Neuron (in vitro differentiated cells): ENCODE data around the gene IPPK.

Source experiments
- H2AFZ ChIP-seq: one replicate; pipeline ENCODE4 v1.6.1; 2013; ENCODE audit warnings: low read depth, mild to moderate bottlenecking, inconsistent platforms, low read length, moderate library complexity
- H3K27me3 ChIP-seq: one replicate; pipeline ENCODE4 v1.6.1; 2013; ENCODE audit warnings: low read length; ENCODE audit not compliant: insufficient read depth
- H3K36me3 ChIP-seq: one replicate; pipeline ENCODE4 v1.6.1; 2013; ENCODE audit warnings: low read length; ENCODE audit not compliant: insufficient read depth
- H3K4me1 ChIP-seq: one replicate; pipeline ENCODE4 v1.6.1; 2013; ENCODE audit warnings: low read length; ENCODE audit not compliant: insufficient read depth
- H3K4me3 ChIP-seq: 2 replicates; pipeline ENCODE4 v1.5.1; 2013; ENCODE audit warnings: mild to moderate bottlenecking, low read length, moderate library complexity
- H3K9me3 ChIP-seq: one replicate; pipeline ENCODE4 v1.6.1; 2013; ENCODE audit warnings: low read length

IPPK gene

DNA sequence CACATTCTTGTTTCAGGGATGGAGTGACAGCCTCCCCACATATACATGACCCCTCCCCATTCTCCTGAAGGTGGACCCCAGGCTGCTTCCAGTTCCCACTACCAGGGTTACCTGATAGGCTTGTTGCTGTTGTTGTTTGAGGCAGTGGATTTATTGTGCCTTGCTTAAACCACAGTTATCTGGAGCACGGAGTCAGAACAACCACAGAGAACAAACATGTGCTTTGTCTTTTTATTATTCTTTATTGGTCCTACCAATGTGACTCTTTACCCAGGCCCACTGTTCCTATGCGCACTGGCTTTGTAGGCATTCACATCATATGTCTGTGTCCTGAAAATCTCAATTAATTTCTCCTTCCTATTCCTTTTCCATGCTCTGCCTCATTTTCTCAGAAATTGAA lies 41.2 kb upstream of the IPPK start:
- Histone ChIP-seq H3K4me1 (no peaks in the 10 kb centered on the region), H3K9me3 (no peaks in the 10 kb centered on the region), H3K27me3 (no peaks in the 10 kb centered on the region), H2AFZ (no peak overlapping the region), H3K4me3 (no peak overlapping the region), H3K36me3 (peaks cover 57% of the 10 kb centered on the region)

DNA sequence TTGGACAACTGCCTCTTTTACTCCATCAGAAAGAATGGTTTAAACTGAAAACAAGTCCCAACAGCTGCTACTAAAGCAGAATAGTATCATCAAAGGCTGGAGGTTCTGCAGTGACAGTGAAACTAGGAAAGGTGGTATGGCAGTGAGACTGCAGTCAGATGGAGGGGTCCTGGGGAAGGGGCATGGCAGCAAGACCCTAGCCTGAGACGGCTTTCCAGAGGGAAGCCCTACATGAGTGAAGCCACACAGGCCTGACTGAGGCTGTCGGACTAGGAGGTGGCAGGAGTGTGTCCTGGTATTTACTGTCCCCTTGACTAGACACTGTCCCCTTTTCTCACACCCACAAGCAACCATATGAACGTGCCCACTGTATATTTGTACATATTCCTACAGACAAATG lies 40.4 kb upstream of the IPPK start:
- no peak overlapping the region for H3K4me3 ChIP-seq
- H3K36me3 ChIP-seq, result peaks cover 52% of the 10 kb centered on the region
- H3K27me3 ChIP-seq, result no peaks in the 10 kb centered on the region
- no peak overlapping the region for H2AFZ ChIP-seq
- H3K9me3 ChIP-seq, result no peaks in the 10 kb centered on the region
- H3K4me1 ChIP-seq, result no peaks in the 10 kb centered on the region

DNA sequence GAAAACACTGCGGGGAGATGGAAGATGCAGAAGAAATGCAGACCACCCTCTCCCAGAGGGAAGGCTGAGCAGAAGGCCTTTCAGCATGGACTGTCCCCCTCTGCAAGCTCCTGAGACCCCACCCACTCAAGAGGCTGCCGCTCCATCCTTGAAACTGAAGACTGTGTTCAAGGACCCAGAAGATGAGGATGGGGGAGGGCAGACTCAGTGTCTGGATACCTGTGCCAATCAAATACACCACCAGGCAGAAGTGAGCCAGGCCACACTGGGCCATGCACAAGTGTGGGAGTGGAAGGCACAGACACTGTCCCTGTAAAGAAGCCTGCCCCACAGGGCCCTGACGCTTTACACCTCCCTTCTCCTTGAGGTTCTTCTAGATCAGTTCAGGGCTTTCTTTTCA lies 40.0 kb upstream of the IPPK start:
- H2AFZ ChIP-seq, result no peak overlapping the region
- H3K9me3 ChIP-seq, result no peaks in the 10 kb centered on the region
- no peak overlapping the region for H3K4me3 ChIP-seq
- H3K4me1 ChIP-seq, result no peaks in the 10 kb centered on the region
- peaks cover 47% of the 10 kb centered on the region for H3K36me3 ChIP-seq
- H3K27me3 ChIP-seq, result no peaks in the 10 kb centered on the region

DNA sequence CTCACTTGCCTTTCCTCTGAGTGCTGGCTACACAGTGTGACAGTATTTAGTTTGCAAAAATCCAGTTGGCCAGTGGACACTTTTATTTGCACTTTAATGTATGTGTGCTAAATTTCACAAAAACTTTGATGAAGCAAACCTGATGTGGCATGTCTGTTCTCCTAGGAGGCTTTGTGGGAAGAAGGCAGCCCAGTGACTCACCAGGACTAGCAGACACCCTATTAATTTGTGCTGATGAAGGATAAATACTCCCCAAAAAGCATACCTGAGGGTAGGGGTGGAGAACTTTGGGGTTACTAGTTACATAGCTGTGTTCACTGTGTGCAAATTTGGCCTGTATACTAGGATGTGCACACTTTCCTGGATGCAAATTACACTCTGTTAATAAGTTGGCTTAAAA lies 39.3 kb upstream of the IPPK start:
- Histone ChIP-seq H3K36me3 (peaks cover 40% of the 10 kb centered on the region), H3K9me3 (no peaks in the 10 kb centered on the region), H3K4me1 (no peaks in the 10 kb centered on the region), H2AFZ (no peak overlapping the region), H3K27me3 (no peaks in the 10 kb centered on the region), H3K4me3 (no peak overlapping the region)

DNA sequence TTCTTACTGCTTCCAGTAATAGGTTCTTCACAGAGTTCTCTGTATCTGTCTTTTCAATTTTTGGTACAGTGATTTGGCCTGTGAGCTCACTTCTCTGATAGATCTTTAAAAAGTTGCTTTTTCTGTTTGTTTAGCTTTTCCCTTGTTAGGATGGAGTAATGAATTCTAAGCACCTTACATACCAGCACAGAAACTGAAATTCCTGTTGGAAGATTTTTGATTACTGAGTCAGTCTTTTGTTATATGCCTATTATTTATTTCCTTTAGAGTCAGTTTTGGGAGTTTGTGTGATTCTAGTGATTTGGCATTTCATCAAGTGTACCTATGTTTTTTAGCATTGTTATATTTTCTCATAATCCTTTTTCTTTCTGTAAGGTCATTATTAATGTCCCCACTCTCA lies 37.6 kb upstream of the IPPK start:
- Histone ChIP-seq H3K27me3 (no peaks in the 10 kb centered on the region), H3K36me3 (peaks cover 26% of the 10 kb centered on the region), H3K9me3 (no peaks in the 10 kb centered on the region), H3K4me1 (no peaks in the 10 kb centered on the region), H3K4me3 (no peak overlapping the region), H2AFZ (no peak overlapping the region)

DNA sequence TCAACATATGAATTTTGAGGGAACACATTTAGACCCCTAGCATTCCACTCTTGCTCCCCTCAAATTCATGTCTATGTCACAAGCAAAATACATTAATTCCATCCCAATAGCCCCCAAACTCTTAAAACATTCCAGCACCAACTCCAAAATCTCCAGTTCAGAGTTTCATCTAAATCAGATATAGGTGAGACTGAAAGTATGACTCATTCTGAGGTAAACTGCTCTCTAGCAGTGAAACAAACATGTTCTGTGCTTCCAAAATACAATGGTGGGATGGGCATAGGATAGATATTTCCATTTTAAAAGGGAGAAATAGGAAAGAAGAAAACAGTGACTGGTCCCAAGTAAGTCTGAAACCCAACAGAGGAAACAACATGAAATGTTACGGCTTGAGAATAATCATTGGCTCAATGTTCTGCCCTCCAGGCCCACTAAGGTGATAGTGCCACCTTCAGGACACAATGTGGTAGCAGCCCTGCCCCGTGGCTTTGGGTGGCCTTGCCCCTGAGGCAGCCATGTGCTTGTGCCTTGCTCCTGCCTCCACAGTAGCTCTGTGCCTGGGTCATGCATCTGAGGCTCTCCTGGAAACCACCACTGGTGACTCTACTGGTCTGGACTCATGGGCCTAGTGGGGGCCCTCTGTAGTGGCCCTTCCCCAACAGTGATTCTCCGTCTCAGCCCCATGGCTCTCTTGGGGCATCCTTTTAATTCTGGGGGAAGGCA lies 36.4 kb upstream of the IPPK start:
- peaks cover 19% of the 10 kb centered on the region for H3K36me3 ChIP-seq
- H3K4me3 ChIP-seq, result no peak overlapping the region
- no peak overlapping the region for H2AFZ ChIP-seq
- H3K4me1 ChIP-seq, result no peaks in the 10 kb centered on the region
- H3K9me3 ChIP-seq, result no peaks in the 10 kb centered on the region
- no peaks in the 10 kb centered on the region for H3K27me3 ChIP-seq

DNA sequence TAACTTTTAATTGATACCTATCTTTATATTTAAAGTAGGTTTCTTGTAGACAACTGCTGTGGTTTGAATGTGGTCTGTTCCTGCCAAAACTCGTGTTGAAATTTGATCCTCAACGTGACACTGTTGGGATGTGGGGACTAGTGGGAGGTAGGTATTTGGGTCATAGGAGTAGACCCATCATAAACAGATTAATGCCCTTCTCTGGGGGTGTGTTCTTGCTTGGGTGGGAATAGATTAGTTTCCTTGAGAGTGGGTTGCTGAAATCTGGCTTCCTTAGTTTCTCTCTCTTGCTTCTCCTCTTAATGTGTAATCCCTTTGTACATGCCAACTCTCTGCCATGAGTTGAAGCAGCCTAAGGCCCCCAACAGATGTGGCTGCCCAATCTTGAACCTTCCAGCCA lies 34.6 kb upstream of the IPPK start:
- H3K4me3 ChIP-seq, result no peak overlapping the region
- peaks cover 2% of the 10 kb centered on the region for H3K9me3 ChIP-seq

DNA sequence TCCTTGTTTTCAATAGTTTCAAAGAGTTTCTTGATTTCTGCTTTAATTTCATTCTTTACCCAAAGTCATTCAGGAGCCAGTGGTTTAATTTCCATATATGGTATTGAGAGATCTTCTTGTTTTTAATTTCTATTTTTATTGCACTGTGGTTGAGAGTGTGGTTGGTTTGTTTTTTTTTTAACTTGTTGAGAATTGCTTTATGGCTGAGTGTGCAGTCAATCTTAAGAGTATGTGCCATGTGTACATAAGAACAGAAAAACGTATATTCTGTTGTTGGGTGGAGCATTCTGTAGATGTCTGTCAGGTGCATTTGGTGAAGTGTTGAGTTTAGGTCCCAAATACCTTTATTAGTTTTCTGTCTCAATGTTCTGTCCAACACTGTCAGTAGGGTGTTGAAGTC lies 26.7 kb upstream of the IPPK start:
- Histone ChIP-seq H3K27me3 (no peaks in the 10 kb centered on the region), H3K9me3 (peaks cover 2% of the 10 kb centered on the region), H3K4me1 (no peaks in the 10 kb centered on the region), H2AFZ (no peak overlapping the region), H3K36me3 (no peaks in the 10 kb centered on the region), H3K4me3 (no peak overlapping the region)

More for the DNA sequence above, 34.6 kb upstream of the IPPK start:
- H2AFZ ChIP-seq, result no peak overlapping the region
- H3K4me1 ChIP-seq, result no peaks in the 10 kb centered on the region
- no peaks in the 10 kb centered on the region for H3K27me3 ChIP-seq
- H3K36me3 ChIP-seq, result peaks cover 3% of the 10 kb centered on the region

DNA sequence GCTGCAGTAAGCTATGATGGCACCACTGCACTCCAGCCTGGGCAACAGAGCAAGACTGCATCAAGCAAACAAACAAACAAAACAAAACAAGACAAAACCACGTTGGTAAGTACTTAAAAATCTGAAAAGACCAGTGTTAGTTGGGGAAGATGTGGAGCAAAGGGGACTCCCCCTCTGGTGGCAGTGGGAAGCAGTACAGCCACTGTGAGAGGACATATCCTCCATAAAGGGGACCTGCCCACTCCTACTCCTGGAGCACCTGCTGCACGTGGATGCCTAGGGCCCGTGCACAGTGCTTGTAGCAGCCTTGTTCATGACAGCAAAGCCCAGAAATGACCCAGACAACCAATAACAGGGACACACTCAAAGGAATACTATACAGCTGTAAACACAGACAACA lies 17.0 kb upstream of the IPPK start:
- H2AFZ ChIP-seq, result no peak overlapping the region
- H3K36me3 ChIP-seq, result no peaks in the 10 kb centered on the region
- H3K9me3 ChIP-seq, result no peaks in the 10 kb centered on the region
- no peaks in the 10 kb centered on the region for H3K27me3 ChIP-seq
- H3K4me3 ChIP-seq, result no peak overlapping the region
- no peaks in the 10 kb centered on the region for H3K4me1 ChIP-seq

DNA sequence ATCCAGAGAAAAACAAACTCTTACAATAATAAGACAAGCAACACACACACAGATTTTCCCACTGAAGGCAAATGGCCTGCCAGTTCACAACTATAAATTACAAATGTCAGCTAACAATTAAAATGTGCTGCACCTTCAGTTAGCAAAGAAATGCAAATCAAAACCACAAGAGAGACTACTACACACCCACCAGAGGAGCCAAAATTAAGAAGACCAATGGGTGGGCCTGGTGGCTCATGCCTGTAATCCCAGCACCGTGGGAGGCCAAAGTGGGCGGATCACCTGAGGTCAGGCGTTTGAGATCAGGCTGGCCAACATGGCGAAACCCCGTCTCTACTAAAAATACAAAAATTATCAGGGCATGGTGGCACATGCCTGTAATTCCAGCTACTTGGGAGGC lies 15.1 kb upstream of the IPPK start:
- no peaks in the 10 kb centered on the region for H3K27me3 ChIP-seq
- no peaks in the 10 kb centered on the region for H3K4me1 ChIP-seq
- H3K9me3 ChIP-seq, result no peaks in the 10 kb centered on the region
- H3K36me3 ChIP-seq, result no peaks in the 10 kb centered on the region
- no peak overlapping the region for H3K4me3 ChIP-seq
- H2AFZ ChIP-seq, result no peak overlapping the region

DNA sequence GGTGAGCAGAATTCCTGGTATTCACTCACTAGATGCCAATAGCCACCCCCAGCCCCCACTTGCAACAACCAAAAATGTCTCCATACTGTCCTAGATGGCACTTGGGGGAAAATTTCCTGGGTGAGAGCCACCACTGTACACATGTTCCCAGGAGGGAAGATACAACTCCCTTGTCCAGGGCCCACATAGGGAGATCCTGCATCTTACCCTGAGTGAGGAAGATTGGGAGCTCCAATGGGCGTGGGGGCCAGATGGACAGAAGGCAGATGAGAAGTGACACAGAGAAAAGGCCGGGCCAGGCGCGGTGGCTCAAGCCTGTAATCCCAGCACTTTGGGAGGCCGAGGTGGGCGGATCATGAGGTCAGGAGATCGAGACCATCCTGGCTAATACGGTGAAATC lies 12.3 kb upstream of the IPPK start:
- H3K4me1 ChIP-seq, result no peaks in the 10 kb centered on the region
- no peaks in the 10 kb centered on the region for H3K27me3 ChIP-seq
- H3K4me3 ChIP-seq, result no peak overlapping the region
- no peaks in the 10 kb centered on the region for H3K9me3 ChIP-seq
- H3K36me3 ChIP-seq, result no peaks in the 10 kb centered on the region
- no peak overlapping the region for H2AFZ ChIP-seq

DNA sequence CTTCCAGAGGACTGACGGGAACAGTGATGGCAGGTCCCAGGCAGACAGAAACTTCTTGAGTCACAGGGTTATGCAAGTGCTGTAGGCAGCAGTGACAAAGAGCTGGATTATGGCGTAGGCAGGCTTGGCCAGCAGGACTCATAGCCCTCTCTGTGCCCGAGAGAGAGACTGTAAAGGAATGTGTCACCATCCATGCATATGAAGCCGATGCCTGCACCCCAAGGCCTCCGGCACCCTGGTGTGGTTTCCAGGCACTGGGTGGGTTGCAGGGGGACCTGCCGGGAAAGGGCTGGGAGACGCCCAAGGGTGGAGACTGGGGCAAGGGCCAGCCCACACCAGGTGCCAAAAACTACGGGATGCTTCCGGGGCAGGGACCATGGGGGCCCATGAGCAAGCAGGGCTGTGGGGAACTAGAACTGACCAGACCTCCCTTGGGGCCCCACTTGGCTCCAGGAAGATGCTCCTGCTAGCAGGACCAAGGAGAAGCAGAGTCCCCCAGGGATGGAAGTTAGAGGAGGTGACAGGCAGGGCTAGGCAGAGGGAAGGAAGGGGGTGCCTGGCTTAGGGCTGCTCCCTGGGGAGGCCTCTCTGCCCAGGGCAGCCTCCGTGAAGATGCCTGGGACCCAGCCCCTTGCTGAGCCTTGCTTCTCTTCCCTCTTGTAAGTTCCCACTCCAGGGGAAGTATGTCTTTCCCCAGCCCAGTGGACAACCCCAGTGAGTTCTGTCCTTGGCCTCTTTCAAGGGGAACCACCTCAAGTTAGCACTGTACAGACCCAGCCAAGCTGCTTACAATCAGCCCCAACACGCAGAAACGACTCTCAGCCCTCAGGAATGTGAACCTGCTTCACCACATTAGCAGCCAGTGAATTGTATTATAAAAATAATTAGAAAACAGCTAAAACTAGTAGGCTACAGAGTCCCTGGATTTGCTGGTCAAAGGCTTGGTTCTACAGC lies 10.5 kb upstream of the IPPK start:
- Histone ChIP-seq H3K4me3 (no peak overlapping the region), H3K36me3 (no peaks in the 10 kb centered on the region), H2AFZ (no peak overlapping the region), H3K27me3 (no peaks in the 10 kb centered on the region), H3K4me1 (no peaks in the 10 kb centered on the region), H3K9me3 (no peaks in the 10 kb centered on the region)

DNA sequence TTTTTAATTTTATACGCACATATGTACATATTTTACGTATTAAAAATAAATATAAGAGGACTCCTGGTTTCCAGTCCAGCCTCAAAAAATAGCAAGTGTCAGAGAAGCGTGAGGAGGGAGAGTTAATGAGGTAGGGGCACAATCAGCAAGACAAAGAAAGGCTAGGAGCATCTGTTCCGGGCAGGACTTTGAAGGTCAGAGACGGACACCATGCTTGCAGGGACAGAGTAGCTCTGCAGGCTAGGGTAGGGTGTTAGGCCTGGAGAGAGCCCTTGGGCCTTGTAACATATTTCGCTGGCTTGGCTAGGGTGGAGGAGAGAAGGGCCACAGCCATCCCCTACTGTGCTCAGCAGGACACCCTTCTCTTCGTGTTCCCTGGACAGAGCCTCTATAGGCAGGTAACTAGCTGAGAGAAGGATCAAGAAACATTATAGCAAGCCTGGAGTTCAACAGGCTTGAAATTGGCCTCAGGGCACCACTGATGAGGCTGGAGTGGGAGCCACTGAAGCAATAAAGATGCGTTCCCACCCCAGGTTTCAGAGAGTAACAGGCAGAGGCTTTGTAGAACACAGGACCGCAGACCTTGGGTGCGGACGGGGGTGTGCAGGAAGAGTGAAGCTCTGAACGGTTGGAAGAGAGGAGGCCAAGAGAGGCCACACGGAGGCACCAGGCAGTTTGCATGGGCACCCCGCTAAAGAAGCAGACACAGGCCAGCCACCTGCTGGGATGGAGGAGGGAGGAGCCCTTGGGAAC lies 9.7 kb upstream of the IPPK start:
- Histone ChIP-seq H3K4me3 (no peak overlapping the region), H3K4me1 (no peaks in the 10 kb centered on the region), H3K9me3 (no peaks in the 10 kb centered on the region), H3K27me3 (no peaks in the 10 kb centered on the region), H3K36me3 (no peaks in the 10 kb centered on the region), H2AFZ (no peak overlapping the region)
